C4-2B (cell line): ENCODE results near the gene SUPV3L1.
"Not testable (repeated sequence)": the region's sequence is repeated elsewhere in the genome, so short reads cannot be mapped to it uniquely, and the experiment has no call there.

ENCODE experiments used
- H3K27ac ChIP-seq: fragments of 450-650 bp; 2 replicates; pipeline ENCODE4 v1.5.1; 2017
- ZFX ChIP-seq: fragments of 450-650 bp; IDR thresholded peaks from 2 replicates; pipeline ENCODE4 v1.6.1; 2017
- TF ChIP-seq, protein P1 (sequence below): fragments of 450-650 bp; conservative IDR thresholded peaks from 2 replicates; pipeline ENCODE4 v1.5.1; 2017; ENCODE audit warnings: mild to moderate bottlenecking

Gene SUPV3L1

DNA sequence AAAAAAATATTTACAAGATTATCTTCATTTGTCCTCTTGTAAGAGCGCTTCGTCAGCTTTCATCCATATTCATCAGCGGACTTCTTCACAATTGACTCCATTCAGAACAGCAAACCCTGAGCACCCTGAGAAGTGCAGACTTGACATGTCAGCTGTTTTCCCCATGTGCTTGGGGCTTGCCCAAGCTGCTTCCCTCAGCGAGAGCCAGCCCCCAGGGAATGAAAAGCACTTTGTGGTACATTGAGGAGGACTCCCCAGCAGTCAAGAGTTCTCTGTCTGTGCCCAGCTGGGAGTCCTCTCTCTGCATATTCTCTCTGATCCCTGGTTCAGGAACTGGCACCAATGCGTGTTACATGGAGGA is 62.8 kb downstream of the SUPV3L1 start:
- TF ChIP-seq ZFX = no peak
- TF ChIP-seq, protein P1, sequence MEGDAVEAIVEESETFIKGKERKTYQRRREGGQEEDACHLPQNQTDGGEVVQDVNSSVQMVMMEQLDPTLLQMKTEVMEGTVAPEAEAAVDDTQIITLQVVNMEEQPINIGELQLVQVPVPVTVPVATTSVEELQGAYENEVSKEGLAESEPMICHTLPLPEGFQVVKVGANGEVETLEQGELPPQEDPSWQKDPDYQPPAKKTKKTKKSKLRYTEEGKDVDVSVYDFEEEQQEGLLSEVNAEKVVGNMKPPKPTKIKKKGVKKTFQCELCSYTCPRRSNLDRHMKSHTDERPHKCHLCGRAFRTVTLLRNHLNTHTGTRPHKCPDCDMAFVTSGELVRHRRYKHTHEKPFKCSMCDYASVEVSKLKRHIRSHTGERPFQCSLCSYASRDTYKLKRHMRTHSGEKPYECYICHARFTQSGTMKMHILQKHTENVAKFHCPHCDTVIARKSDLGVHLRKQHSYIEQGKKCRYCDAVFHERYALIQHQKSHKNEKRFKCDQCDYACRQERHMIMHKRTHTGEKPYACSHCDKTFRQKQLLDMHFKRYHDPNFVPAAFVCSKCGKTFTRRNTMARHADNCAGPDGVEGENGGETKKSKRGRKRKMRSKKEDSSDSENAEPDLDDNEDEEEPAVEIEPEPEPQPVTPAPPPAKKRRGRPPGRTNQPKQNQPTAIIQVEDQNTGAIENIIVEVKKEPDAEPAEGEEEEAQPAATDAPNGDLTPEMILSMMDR = no peak
- H3K27ac ChIP-seq = no peak overlapping the region

DNA sequence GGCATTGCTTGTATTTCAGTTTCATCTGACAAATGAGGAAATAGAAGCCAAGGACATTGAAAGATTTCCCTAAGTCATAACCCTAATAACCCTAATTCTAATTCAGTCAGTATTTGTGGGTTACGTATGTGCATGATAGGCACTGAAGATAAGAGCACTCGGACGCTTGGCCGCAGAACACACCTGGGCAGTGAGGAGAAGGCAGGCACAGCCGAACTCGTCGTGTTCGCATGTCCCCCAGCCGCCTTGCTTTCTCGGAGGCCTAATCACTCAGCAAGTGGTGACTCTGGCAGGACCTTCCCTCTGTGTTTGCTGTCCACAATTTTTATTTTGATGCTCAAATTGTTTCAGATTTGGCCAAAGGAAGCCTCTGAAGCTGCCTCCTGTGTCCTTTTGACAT is 63.8 kb downstream of the SUPV3L1 start:
- TF ChIP-seq, protein P1 = no peak
- TF ChIP-seq ZFX = no peak
- no peak overlapping the region for H3K27ac ChIP-seq

DNA sequence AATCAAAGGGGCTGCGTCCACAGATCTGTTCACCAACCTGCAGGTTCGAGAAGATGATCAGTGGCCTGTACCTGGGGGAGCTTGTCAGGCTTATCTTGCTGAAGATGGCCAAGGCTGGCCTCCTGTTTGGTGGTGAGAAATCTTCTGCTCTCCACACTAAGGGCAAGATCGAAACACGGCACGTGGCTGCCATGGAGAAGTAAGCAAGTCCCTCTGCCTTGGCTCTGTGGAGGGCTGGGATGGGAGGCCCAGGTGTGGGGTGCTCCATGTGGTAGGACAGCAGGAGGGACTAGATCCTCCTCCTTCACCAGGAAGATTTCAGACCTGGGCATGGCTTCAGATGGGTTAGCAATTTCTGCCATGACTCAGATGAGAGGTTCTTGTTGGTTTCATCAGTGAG is 66.0 kb downstream of the SUPV3L1 start:
- TF ChIP-seq ZFX = no peak
- TF ChIP-seq, protein P1 = no peak

DNA sequence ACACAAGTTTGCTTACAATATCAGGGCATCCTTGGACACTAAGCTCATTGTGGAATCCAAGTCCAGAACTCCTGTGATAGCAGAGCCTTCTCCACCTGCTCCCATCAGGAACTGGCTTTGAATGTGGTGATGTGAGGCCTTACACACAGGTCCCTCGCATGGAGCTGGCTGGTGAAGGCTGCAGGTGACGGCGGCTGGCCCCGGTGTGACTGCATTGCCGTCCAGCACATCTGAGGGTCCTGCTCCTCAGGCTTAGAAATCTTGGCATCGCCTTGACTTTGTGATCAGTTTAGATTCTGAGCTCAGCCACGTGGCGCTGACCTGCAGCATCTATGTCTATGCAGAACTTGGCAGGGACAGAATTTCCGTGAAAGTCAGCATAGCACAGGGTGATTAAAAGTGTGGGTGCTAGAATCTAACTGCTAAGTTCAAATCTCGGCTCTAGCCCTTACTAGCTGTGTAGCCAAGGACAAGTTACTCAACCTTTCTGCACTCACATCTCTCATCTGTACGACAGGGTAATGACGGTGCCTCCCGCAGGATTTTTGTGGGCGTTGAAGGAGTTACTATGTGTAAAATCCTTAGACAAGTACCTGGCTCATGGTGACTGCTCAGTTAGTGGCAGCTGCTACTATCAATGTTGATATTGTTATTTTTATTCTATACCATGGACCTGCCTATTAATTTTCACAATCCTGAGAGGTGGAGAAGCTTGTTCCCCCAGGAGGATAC is 66.7 kb downstream of the SUPV3L1 start:
- H3K27ac ChIP-seq = no peak overlapping the region
- TF ChIP-seq, protein P1 = no peak
- no peak for TF ChIP-seq ZFX

More for the DNA sequence above, 66.0 kb downstream of the SUPV3L1 start:
- no peak overlapping the region for H3K27ac ChIP-seq

DNA sequence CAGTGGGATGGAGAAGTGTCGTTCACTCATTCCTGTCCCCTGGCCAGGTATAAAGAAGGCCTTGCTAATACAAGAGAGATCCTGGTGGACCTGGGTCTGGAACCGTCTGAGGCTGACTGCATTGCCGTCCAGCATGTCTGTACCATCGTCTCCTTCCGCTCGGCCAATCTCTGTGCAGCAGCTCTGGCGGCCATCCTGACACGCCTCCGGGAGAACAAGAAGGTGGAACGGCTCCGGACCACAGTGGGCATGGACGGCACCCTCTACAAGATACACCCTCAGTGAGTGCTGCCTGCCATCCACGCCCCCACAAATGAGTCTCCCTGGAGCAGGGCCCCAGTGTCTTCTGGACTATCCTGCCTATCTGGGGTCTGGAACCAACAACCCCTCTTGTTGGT is 67.3 kb downstream of the SUPV3L1 start:
- H3K27ac ChIP-seq = no peak overlapping the region
- TF ChIP-seq ZFX = no peak
- TF ChIP-seq, protein P1 = no peak

DNA sequence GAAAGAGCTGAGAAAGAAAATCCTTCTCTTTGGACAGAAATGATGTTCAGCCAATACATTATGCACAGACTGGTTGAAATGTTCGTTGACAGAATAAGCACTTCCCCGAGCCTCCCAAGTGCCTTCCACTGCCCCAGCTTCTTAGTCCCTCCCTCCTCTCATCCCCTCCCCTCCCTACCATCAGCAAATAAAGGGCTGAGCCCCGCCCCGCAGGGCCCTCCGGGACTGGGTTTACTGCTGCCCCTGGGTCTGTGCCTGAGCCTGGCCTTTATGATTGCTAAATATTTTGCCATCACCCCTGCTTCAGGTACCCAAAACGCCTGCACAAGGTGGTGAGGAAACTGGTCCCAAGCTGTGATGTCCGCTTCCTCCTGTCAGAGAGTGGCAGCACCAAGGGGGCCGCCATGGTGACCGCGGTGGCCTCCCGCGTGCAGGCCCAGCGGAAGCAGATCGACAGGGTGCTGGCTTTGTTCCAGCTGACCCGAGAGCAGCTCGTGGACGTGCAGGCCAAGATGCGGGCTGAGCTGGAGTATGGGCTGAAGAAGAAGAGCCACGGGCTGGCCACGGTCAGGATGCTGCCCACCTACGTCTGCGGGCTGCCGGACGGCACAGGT is 68.2 kb downstream of the SUPV3L1 start:
- no peak overlapping the region for H3K27ac ChIP-seq
- no peak for TF ChIP-seq ZFX
- TF ChIP-seq, protein P1 = no peak

DNA sequence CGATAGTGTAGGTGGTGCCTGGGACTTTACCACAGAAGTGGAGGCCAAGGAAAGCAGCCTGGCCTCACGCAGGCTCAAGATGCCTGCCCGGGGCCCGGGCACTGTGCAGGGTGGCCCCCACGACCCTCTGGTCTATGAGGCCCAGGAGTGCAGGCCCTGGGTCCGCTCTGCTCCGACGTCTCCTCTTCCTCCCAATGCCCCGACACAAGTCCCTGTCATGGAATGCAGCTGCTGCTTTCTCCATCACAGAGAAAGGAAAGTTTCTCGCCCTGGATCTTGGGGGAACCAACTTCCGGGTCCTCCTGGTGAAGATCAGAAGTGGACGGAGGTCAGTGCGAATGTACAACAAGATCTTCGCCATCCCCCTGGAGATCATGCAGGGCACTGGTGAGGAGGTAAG is 70.0 kb downstream of the SUPV3L1 start:
- H3K27ac ChIP-seq = peak overlapping the region; percentile 15; the same call in 1 of the 2 replicates
- TF ChIP-seq, protein P1 = no peak
- TF ChIP-seq ZFX = no peak

DNA sequence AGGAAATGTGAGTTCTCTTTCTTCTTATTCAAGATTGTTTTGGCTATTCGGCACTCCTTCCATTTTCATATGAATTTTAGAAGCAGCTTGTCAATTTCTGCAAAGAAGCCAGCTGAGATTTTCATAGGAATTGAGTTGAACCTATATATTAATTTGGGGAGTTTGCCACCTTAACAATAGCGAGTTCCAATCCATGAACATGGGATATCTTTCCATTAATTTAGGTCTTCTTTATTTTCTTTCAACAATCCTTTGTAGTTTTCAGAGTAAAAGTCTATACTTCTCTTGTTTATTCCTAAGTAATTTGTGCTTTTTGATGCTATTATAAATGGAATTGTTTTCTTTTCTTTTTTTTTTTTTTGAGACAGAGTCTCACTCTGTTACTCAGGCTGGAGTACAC is 71.4 kb downstream of the SUPV3L1 start:
- H3K27ac ChIP-seq = not testable (repeated sequence)
